ENCODE data around the gene GUCY2D.

The GUCY2D gene

GRCh38 chr17:8006836-8007680 is 4.6 kb downstream of the GUCY2D start:
- DNase-seq (ENCODE audit: extremely low spot score), result no peak
- TF ChIP-seq CTCF (IDR thresholded peaks at IDR 0.05; ENCODE audit: control extremely low read depth, extremely low read depth, low read depth, missing control alignments), result no peak
- CTCF ChIA-PET, result interaction anchor here (0.6 to 4.7 kb wide), 2 partner anchors 17 to 35 kb away, joined by 3 to 30 read pairs; no protein-coding TSS in a partner anchor
- POLR2A ChIA-PET, result no interaction called here

- ChIA-PET POLR2A (no interaction called here), CTCF (interaction anchor here (4.7 kb wide), 1 partner anchor 18 kb away, joined by 30 read pairs; no protein-coding TSS in a partner anchor)
- DNase-seq (ENCODE audit: extremely low spot score), result no peak
- no peak for TF ChIP-seq CTCF (IDR thresholded peaks at IDR 0.05; ENCODE audit: control extremely low read depth, extremely low read depth, low read depth, missing control alignments)
Observed at GRCh38 chr17:8007836-8008235, 5.4 kb downstream of the GUCY2D start.

- ChIA-PET POLR2A (no interaction called here), CTCF (interaction anchor here (2.4 kb wide), 1 partner anchor 30 kb away, joined by 8 read pairs; no protein-coding TSS in a partner anchor)
- DNase-seq (ENCODE audit: extremely low spot score), result no peak
- TF ChIP-seq CTCF (IDR thresholded peaks at IDR 0.05; ENCODE audit: control extremely low read depth, extremely low read depth, low read depth, missing control alignments), result no peak
Observed at GRCh38 chr17:8012045-8012580, 9.7 kb downstream of the GUCY2D start.

GRCh38 chr17:8012996-8013640 is 10.7 kb downstream of the GUCY2D start:
- ChIA-PET POLR2A (interaction anchor here (0.6 kb wide), 1 partner anchor 322 kb away, joined by 3 read pairs; no protein-coding TSS in a partner anchor), CTCF (no interaction called here)
- DNase-seq (ENCODE audit: extremely low spot score), result no peak

GRCh38 chr17:8013731-8014557 is 11.5 kb downstream of the GUCY2D start:
- no peak for DNase-seq (ENCODE audit: extremely low spot score)
- POLR2A ChIA-PET, result no interaction called here
- CTCF ChIA-PET, result interaction anchor here (3.1 to 7.1 kb wide), 3 partner anchors 24 to 60 kb away, joined by 11 to 75 read pairs (median 33); no protein-coding TSS in a partner anchor
- no peak for TF ChIP-seq CTCF (IDR thresholded peaks at IDR 0.05; ENCODE audit: control extremely low read depth, extremely low read depth, low read depth, missing control alignments)

More at GRCh38 chr17:8012996-8013640, 10.7 kb downstream of the GUCY2D start:
- TF ChIP-seq CTCF (IDR thresholded peaks at IDR 0.05; ENCODE audit: control extremely low read depth, extremely low read depth, low read depth, missing control alignments), result no peak

GRCh38 chr17:8014558-8014850 is 12.1 kb downstream of the GUCY2D start:
- CTCF ChIA-PET, result interaction anchor here (3.1 to 7.1 kb wide), 3 partner anchors 25 to 60 kb away, joined by 11 to 75 read pairs (median 33); no protein-coding TSS in a partner anchor
- DNase-seq (ENCODE audit: extremely low spot score), result no peak
- POLR2A ChIA-PET, result no interaction called here
- no peak for TF ChIP-seq CTCF (IDR thresholded peaks at IDR 0.05; ENCODE audit: control extremely low read depth, extremely low read depth, low read depth, missing control alignments)
